ENCODE results near the gene MAST1.

MAST1 gene

GRCh38 chr19:12872255-12872654 is 33.9 kb downstream of the MAST1 start:
- no peaks in the 10 kb centered on the region for H3K9me3 ChIP-seq (ENCODE audit: control insufficient read depth, insufficient read depth, low read depth, low read length)
- CTCF ChIA-PET, result interaction anchor here (0.6 to 1.0 kb wide), 5 partner anchors 9 to 112 kb away, joined by 3 to 5 read pairs (median 4); partner anchors contain the start of gene DNASE2
- POLR2A ChIA-PET, result interaction anchor here (0.9 to 2.7 kb wide), 3 partner anchors 9 to 61 kb away, joined by 3 to 21 read pairs (median 3); partner anchors contain the start of genes DNASE2, FARSA and GCDH
- peaks cover under 1% of the 10 kb centered on the region for H3K4me1 ChIP-seq (ENCODE audit: control insufficient read depth, insufficient read depth, low read length)
- TF ChIP-seq ZNF169 (tag by site-specific recombination; IDR thresholded peaks at IDR 0.05) (peak; percentile 12; the same call in 1 of the 2 replicates), EGR2 (tag by site-specific recombination; IDR thresholded peaks at IDR 0.05; ENCODE audit: low read depth) (peak; percentile 84), ZFHX2 (tag by site-specific recombination; conservative IDR thresholded peaks at IDR 0.05) (peak; percentile 53), PRDM10 (tag by site-specific recombination; IDR thresholded peaks at IDR 0.05) (peak; percentile 7; the same call in 1 of the 2 replicates), ZBTB49 (tag by site-specific recombination; IDR thresholded peaks at IDR 0.05; ENCODE audit: low read depth) (no peak), SP2 (tag by site-specific recombination; IDR thresholded peaks at IDR 0.05) (peak; percentile 60), ZNF488 (tag by site-specific recombination; IDR thresholded peaks at IDR 0.05) (0 out of 2 replicates have a peak, but pooled peaks have one; percentile 14), ZNF513 (tag by site-specific recombination; IDR thresholded peaks at IDR 0.05) (no peak), REST (tag by site-specific recombination; IDR thresholded peaks at IDR 0.05) (no peak)
- H3K4me3 ChIP-seq (ENCODE audit: low read depth, low read length), result no peak overlapping the region
- H3K27ac ChIP-seq (ENCODE audit: extremely low read depth, low read depth, low read length), result no peak overlapping the region
- peaks cover 0 to 33% of the 10 kb centered on the region in 2 experiments; a peak in 2 of 3 replicates for H3K36me3 ChIP-seq (ENCODE audit: control insufficient read depth in 2 of 2, insufficient read depth in 1 of 2, low read length in 2 of 2)
